GM12875 (cell line): ENCODE measurements around the gene GPR35.

ENCODE experiments used
- H3K4me3 ChIP-seq: one replicate; pipeline ENCODE4 v1.5.1; 2011; ENCODE audit warnings: low read depth, low read length, control low read depth
- CTCF ChIP-seq: IDR thresholded peaks from 2 replicates; pipeline ENCODE4 v1.5.1; 2011; ENCODE audit warnings: low read depth, mild to moderate bottlenecking, control low read depth, inconsistent platforms, low read length, moderate library complexity, borderline replicate concordance; ENCODE audit not compliant: insufficient read depth

Gene GPR35

GRCh38 chr2:240646176-240646899 is 21.1 kb downstream of the GPR35 start:
- TF ChIP-seq CTCF, result no peak
- H3K4me3 ChIP-seq, result no peak overlapping the region

GRCh38 chr2:240646900-240647502 is 21.7 kb downstream of the GPR35 start:
- no peak for TF ChIP-seq CTCF
- H3K4me3 ChIP-seq, result no peak overlapping the region

GRCh38 chr2:240647503-240648154 is 22.3 kb downstream of the GPR35 start:
- TF ChIP-seq CTCF, result no peak
- H3K4me3 ChIP-seq, result no peak overlapping the region

- H3K4me3 ChIP-seq, result no peak overlapping the region
- TF ChIP-seq CTCF, result no peak
Observed at GRCh38 chr2:240648155-240648649, 22.9 kb downstream of the GPR35 start.

- no peak for TF ChIP-seq CTCF
- H3K4me3 ChIP-seq, result no peak overlapping the region
Observed at GRCh38 chr2:240648650-240649275, 23.5 kb downstream of the GPR35 start.

- H3K4me3 ChIP-seq, result no peak overlapping the region
- no peak for TF ChIP-seq CTCF
Observed at GRCh38 chr2:240649331-240649730, 24.1 kb downstream of the GPR35 start.
